Measurements from ENCODE around the gene MMRN2. TPM values are rescaled to one million over a fixed set of nuclear protein-coding genes. Genes with fewer than 3 reads are reported as not detected.
"Not testable (repeated sequence)": the region's sequence is repeated elsewhere in the genome, so short reads cannot be mapped to it uniquely, and the experiment has no call there.

MMRN2 gene
- 1.7 and 2.7 TPM in 2 replicates for total RNA-seq (2014; rRNA removed; shearing (Covaris generic))

DNA sequence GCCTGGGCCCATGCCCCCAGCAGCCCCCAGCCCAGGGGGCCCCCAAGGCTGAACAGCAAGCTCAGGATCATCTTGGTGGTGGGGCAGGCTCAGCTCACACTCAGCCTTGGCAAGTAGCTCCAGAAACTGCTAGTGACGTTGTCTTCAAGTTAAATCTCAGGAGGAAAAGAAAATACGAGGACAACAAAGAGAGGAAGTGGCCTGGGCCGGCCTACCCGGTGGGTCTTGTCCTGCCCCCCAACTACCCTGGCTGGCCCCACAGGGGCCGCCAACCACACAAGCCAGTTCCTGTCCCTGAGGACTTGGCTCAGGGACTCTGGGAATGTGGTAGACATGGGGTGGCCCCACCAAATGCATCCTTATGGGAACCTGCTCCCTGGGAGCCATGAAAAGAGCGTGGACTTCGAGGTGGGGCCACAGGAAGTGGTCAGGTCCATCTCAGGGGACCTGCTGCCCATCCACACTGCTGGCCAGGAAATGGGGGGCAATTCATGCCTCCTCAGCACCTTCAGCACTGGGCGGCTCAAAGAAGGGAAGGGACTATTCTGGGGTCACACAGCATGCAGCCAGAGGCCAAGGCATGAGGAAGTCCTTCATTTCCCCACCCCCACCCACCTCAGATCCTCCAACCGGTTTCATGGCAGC, at the start of gene MMRN2:
TSS of gene MMRN2 (minus strand) at position 145 of the 645 bp plus-strand sequence. CDS start at position 71, 74 bp downstream.
- Histone ChIP-seq H3K36me3 (replicated peaks; ENCODE audit: control insufficient read depth, insufficient read depth, low read length) (no peaks in the 10 kb centered on the region), H3K4me3 (ENCODE audit: insufficient read depth, low read depth, low read length) (no peak within 1 kb of the TSS), H3K27me3 (ENCODE audit: control insufficient read depth, insufficient read depth, low read length) (no peaks in the 10 kb centered on the region)
- peak; percentile 35 for DNase-seq

- not testable (repeated sequence) for H3K4me3 ChIP-seq (ENCODE audit: insufficient read depth, low read depth, low read length); H3K36me3 ChIP-seq (replicated peaks; ENCODE audit: control insufficient read depth, insufficient read depth, low read length); DNase-seq; H3K27me3 ChIP-seq (ENCODE audit: control insufficient read depth, insufficient read depth, low read length)
Observed at GRCh38 chr10:87007124-87007523, 49.7 kb upstream of the MMRN2 start.

DNA sequence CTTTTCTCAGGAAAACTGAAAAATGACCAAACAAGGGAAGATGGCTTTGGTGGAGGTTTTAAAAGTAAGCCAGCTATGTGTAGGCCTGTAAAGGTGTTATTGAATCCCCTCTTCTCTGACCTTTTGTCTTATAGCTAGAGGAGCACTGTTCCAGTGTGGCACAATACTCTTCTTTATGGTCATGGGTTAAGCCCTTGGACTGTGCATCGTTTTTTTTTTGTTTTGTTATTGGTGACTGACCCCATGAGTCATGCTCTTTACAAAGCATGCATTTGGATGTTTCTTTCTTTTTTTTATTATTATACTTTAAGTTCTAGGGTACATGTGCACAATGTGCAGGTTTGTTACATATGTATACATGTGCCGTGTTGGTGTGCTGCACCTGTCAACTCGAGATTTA, 43.1 kb upstream of the MMRN2 start:
- Histone ChIP-seq H3K27me3 (ENCODE audit: control insufficient read depth, insufficient read depth, low read length) (no peaks in the 10 kb centered on the region), H3K36me3 (replicated peaks; ENCODE audit: control insufficient read depth, insufficient read depth, low read length) (no peaks in the 10 kb centered on the region), H3K4me3 (ENCODE audit: insufficient read depth, low read depth, low read length) (no peak overlapping the region)
- DNase-seq, result no peak

GRCh38 chr10:86999802-87000403, 42.5 kb upstream of the MMRN2 start:
- not testable (repeated sequence) for H3K27me3 ChIP-seq (ENCODE audit: control insufficient read depth, insufficient read depth, low read length); H3K36me3 ChIP-seq (replicated peaks; ENCODE audit: control insufficient read depth, insufficient read depth, low read length); DNase-seq; H3K4me3 ChIP-seq (ENCODE audit: insufficient read depth, low read depth, low read length)

GRCh38 chr10:86992929-86993328, 35.5 kb upstream of the MMRN2 start:
- no peaks in the 10 kb centered on the region for H3K27me3 ChIP-seq (ENCODE audit: control insufficient read depth, insufficient read depth, low read length)

DNA sequence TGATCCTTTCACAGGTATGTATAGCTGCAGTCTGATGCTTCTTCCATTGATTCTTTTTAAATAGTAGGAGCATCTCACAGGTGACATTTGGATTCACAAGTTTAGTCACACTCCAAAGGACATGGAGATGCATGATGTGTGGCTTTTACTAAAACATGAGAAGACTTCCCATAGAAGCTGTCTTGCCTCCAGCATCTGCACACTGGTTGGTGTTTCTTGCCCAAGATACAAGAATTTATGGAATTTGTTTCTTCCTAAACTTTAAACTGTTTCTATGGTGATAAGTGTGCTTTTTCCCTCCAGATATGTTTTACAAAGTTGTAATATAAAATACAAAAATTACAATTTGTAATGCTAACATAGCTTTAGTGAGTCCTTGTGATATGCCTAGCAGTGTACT, 35.0 kb upstream of the MMRN2 start:
- no peak for DNase-seq
- no peak overlapping the region for H3K4me3 ChIP-seq (ENCODE audit: insufficient read depth, low read depth, low read length)

More at GRCh38 chr10:86992929-86993328, 35.5 kb upstream of the MMRN2 start:
- no peak overlapping the region for H3K4me3 ChIP-seq (ENCODE audit: insufficient read depth, low read depth, low read length)
- no peak for DNase-seq
- H3K36me3 ChIP-seq (replicated peaks; ENCODE audit: control insufficient read depth, insufficient read depth, low read length), result no peaks in the 10 kb centered on the region

GRCh38 chr10:86991362-86991761, 33.9 kb upstream of the MMRN2 start:
- H3K4me3 ChIP-seq (ENCODE audit: insufficient read depth, low read depth, low read length); H3K27me3 ChIP-seq (ENCODE audit: control insufficient read depth, insufficient read depth, low read length); H3K36me3 ChIP-seq (replicated peaks; ENCODE audit: control insufficient read depth, insufficient read depth, low read length); DNase-seq: not testable (repeated sequence)

More for the DNA sequence above, 35.0 kb upstream of the MMRN2 start:
- H3K36me3 ChIP-seq (replicated peaks; ENCODE audit: control insufficient read depth, insufficient read depth, low read length), result no peaks in the 10 kb centered on the region
- no peaks in the 10 kb centered on the region for H3K27me3 ChIP-seq (ENCODE audit: control insufficient read depth, insufficient read depth, low read length)

- H3K27me3 ChIP-seq (ENCODE audit: control insufficient read depth, insufficient read depth, low read length), result no peaks in the 10 kb centered on the region
- H3K36me3 ChIP-seq (replicated peaks; ENCODE audit: control insufficient read depth, insufficient read depth, low read length), result no peaks in the 10 kb centered on the region
- no peak for DNase-seq
- no peak overlapping the region for H3K4me3 ChIP-seq (ENCODE audit: insufficient read depth, low read depth, low read length)
Observed at GRCh38 chr10:86988520-86988919, 31.1 kb upstream of the MMRN2 start.

- H3K4me3 ChIP-seq (ENCODE audit: insufficient read depth, low read depth, low read length); H3K27me3 ChIP-seq (ENCODE audit: control insufficient read depth, insufficient read depth, low read length); DNase-seq; H3K36me3 ChIP-seq (replicated peaks; ENCODE audit: control insufficient read depth, insufficient read depth, low read length): not testable (repeated sequence)
Observed at GRCh38 chr10:86984498-86984897, 27.1 kb upstream of the MMRN2 start.

- Histone ChIP-seq H3K36me3 (replicated peaks; ENCODE audit: control insufficient read depth, insufficient read depth, low read length) (no peaks in the 10 kb centered on the region), H3K4me3 (ENCODE audit: insufficient read depth, low read depth, low read length) (no peak overlapping the region), H3K27me3 (ENCODE audit: control insufficient read depth, insufficient read depth, low read length) (no peaks in the 10 kb centered on the region)
- no peak for DNase-seq
Observed at GRCh38 chr10:86981716-86982115, 24.3 kb upstream of the MMRN2 start.

DNA sequence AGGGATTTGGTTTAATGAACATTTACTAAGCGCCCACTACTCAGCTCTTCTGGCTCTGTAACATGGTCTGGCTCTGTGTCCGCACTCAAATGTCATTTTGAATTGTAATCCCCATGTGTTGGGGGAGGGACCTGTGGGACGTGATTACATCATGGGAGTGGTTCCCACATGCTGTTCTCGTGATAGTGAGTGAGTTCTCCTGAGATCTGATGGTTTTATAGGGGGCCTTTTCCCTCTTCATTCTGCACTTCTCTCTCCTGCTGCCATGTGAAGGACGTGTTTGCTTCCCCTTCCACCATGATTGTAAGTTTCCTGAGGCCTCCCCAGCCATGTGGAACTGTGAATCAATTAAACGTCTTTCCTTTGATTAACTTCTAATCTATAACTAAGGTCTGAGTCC, 23.6 kb upstream of the MMRN2 start:
- not testable (repeated sequence) for H3K27me3 ChIP-seq (ENCODE audit: control insufficient read depth, insufficient read depth, low read length); H3K36me3 ChIP-seq (replicated peaks; ENCODE audit: control insufficient read depth, insufficient read depth, low read length); H3K4me3 ChIP-seq (ENCODE audit: insufficient read depth, low read depth, low read length); DNase-seq

DNA sequence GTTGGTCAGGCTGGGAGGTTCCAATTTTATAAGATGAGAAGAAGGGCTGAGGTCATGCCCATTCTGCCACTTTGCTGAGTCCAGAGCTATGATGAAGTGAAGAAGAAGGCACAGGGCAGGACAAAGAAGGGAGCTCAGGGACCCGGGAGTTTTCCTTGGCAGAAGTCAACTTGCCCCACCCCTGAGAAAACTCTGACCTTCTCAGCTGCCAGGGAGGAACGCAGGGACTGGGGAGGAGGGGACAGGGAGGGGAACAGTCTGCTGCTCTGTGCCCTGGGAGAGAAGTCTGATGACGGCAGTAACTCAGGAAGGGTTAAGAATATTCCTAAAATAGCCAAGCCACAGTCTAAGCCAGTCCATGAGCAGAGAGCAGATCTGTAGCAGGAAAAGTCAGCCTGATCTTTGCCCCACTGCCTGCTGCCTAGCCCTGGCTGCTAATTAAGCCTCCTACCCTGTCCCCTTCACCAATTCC, 22.6 kb upstream of the MMRN2 start:
- DNase-seq, result no peak
- Histone ChIP-seq H3K27me3 (ENCODE audit: control insufficient read depth, insufficient read depth, low read length) (no peaks in the 10 kb centered on the region), H3K4me3 (ENCODE audit: insufficient read depth, low read depth, low read length) (no peak overlapping the region), H3K36me3 (replicated peaks; ENCODE audit: control insufficient read depth, insufficient read depth, low read length) (no peaks in the 10 kb centered on the region)

GRCh38 chr10:86979296-86979818, 21.9 kb upstream of the MMRN2 start:
- H3K36me3 ChIP-seq (replicated peaks; ENCODE audit: control insufficient read depth, insufficient read depth, low read length), result no peaks in the 10 kb centered on the region
- H3K27me3 ChIP-seq (ENCODE audit: control insufficient read depth, insufficient read depth, low read length), result no peaks in the 10 kb centered on the region; the same call in 1 of the 2 replicates
- no peak overlapping the region for H3K4me3 ChIP-seq (ENCODE audit: insufficient read depth, low read depth, low read length)
- no peak for DNase-seq

DNA sequence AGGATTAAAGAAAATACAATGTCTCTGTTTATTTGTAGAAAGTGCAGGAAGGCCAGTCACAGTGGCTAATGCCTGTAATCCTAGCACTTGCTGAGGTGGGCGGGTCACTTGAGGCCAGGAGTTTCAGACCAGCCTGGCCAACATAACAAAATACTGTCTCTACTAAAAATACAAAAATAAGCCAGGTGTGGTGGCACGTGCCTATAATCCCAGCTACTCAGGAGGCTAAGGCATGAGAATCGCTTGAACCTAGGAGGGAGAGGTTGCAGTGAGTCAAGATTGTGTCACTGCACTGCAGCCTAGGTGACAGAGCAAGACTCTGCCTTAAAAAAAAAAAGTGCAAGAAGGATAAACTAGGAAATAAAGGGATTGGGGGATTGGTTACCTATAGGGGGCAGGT, 21.0 kb upstream of the MMRN2 start:
- H3K27me3 ChIP-seq (ENCODE audit: control insufficient read depth, insufficient read depth, low read length); DNase-seq; H3K4me3 ChIP-seq (ENCODE audit: insufficient read depth, low read depth, low read length); H3K36me3 ChIP-seq (replicated peaks; ENCODE audit: control insufficient read depth, insufficient read depth, low read length): not testable (repeated sequence)

DNA sequence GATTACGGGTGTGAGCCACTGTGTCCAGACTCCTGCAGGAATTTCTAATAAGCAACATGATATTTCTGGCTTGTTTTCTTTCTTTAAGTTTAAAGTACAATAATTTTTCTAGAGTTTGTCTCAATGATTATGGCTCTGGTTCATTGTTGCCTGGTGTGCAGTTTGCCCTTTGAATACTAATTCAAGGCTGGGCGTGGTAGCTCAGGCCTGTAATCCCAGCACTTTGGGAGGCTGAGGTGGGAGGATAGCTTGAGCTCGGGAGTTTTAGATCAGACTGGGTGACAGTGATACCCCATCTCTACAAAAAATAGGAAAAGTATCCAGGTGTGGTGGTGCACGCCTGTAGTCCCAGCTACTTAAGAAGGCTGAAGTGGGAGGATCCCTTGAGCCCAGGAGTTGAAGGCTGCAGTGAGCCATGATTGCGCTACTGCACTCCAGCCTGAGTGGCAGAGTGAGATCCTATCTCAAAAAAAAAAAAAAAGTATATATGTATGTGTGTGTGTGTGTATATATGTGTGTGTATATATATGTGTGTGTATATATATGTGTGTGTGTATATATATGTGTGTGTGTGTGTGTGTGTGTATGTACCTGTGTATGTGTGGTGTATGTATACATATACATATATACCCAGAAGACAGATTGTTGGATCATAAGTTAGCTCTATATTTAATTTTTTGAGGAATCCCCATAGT, 19.1 kb upstream of the MMRN2 start:
- no peak overlapping the region for H3K4me3 ChIP-seq (ENCODE audit: insufficient read depth, low read depth, low read length)
- H3K27me3 ChIP-seq (ENCODE audit: control insufficient read depth, insufficient read depth, low read length), result peaks cover 12% of the 10 kb centered on the region
- no peaks in the 10 kb centered on the region for H3K36me3 ChIP-seq (replicated peaks; ENCODE audit: control insufficient read depth, insufficient read depth, low read length)
- no peak for DNase-seq
